ENCODE results near the gene MAN1C1.

DNA sequence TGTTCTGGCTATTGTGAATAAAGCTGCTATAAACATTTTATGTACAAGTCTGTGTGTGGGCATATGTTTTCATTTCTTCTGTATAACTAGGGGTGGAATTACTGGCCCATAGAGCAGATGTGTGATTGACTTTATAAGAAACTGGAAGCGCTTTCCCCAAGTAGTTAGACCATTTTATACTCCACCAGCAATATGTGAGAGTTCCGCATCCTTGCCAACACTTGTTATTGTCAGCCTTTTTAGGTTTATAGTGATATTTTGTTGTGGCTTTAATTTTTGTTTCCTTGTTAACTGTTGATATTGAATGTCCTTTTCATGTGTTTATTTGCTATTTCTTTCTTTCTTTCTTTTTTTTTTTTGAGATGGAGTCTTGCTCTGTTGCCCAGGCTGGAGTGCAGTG, 9.4 kb downstream of the MAN1C1 start:
- TF ChIP-seq, protein P1, sequence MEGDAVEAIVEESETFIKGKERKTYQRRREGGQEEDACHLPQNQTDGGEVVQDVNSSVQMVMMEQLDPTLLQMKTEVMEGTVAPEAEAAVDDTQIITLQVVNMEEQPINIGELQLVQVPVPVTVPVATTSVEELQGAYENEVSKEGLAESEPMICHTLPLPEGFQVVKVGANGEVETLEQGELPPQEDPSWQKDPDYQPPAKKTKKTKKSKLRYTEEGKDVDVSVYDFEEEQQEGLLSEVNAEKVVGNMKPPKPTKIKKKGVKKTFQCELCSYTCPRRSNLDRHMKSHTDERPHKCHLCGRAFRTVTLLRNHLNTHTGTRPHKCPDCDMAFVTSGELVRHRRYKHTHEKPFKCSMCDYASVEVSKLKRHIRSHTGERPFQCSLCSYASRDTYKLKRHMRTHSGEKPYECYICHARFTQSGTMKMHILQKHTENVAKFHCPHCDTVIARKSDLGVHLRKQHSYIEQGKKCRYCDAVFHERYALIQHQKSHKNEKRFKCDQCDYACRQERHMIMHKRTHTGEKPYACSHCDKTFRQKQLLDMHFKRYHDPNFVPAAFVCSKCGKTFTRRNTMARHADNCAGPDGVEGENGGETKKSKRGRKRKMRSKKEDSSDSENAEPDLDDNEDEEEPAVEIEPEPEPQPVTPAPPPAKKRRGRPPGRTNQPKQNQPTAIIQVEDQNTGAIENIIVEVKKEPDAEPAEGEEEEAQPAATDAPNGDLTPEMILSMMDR (IDR thresholded peaks at IDR 0.05), result no peak
- TF ChIP-seq POLR2A (IDR thresholded peaks at IDR 0.05), result no peak

Measured in uterus (tissue), 2 donors.